ENCODE measurements around the gene ARMC6. TPM values are rescaled to one million over a fixed set of nuclear protein-coding genes. Genes with fewer than 3 reads are reported as not detected.

The ARMC6 gene
- total and polyA plus RNA-seq, 2 donors (not counting 3 experiments of a cell fraction or from before 2014, with no cell fraction given) = 33.9 to 44.7 TPM

- BruUV-seq (replicated peaks) = no TSS peak
- no peak overlapping the region for H3K4me2 ChIP-seq (ENCODE audit: insufficient read depth, low read length)
- H3K36me3 ChIP-seq (ENCODE audit: control insufficient read depth in 2 of 2, extremely low read depth in 1 of 2, insufficient read depth in 2 of 2, low read length in 2 of 2) = no peaks in the 10 kb centered on the region
- intact Hi-C loops (cut with micrococcal nuclease) (no loop called here), dilution Hi-C loops (cut with MboI; ENCODE audit: extremely low pct_ligation_motif_present, low sequenced_read_pairs) (no loop called here)
- H3K27me3 ChIP-seq (ENCODE audit: control insufficient read depth in 2 of 2, insufficient read depth in 2 of 2, low read length in 2 of 2) = no peaks in the 10 kb centered on the region
- no peak for DNase-seq (ENCODE audit: low read depth, low spot score)
- ChIA-PET CTCF (no interaction called here), POLR2A (no interaction called here)
- no peak overlapping the region for H3K27ac ChIP-seq (ENCODE audit: insufficient read depth, low read depth, low read length)
- H3K4me1 ChIP-seq (ENCODE audit: control insufficient read depth, extremely low read depth, insufficient read depth, low read length) = no peaks in the 10 kb centered on the region
- H3K4me3 ChIP-seq (replicated peaks in 1 of 3; ENCODE audit: insufficient read depth in 1 of 3, low read depth in 1 of 3, low read length in 3 of 3) = no peak overlapping the region
- no peak overlapping the region for H3K9ac ChIP-seq (replicated peaks; ENCODE audit: extremely low read depth, insufficient read depth, low read length)
- H2AFZ ChIP-seq (ENCODE audit: low read depth, low read length) = no peak overlapping the region
- H4K20me1 ChIP-seq (replicated peaks; ENCODE audit: control insufficient read depth, extremely low read depth, insufficient read depth, low read length) = no peaks in the 10 kb centered on the region
- H3K9me1 ChIP-seq (replicated peaks; ENCODE audit: control insufficient read depth, extremely low read depth, insufficient read depth, low read length) = no peaks in the 10 kb centered on the region
- no peak for FAIRE-seq
- no peaks in the 10 kb centered on the region for H3K79me2 ChIP-seq (ENCODE audit: control insufficient read depth, insufficient read depth, low read length)
- TF ChIP-seq GATA2 (IDR thresholded peaks at IDR 0.05; ENCODE audit: insufficient read depth, insufficient read length, low read depth, low read length) (no peak), POLR2A (IDR thresholded peaks at IDR 0.05; ENCODE audit: low read depth, low read length) (no peak), MAX (IDR thresholded peaks at IDR 0.05; ENCODE audit: insufficient read depth, insufficient read length) (no peak), EZH2 (IDR thresholded peaks at IDR 0.05; ENCODE audit: borderline replicate concordance, low read depth, low read length, severe bottlenecking) (no peak), FOS (IDR thresholded peaks at IDR 0.05; ENCODE audit: borderline replicate concordance, insufficient read depth, low read length) (no peak), CTCF (IDR thresholded peaks at IDR 0.05; ENCODE audit: extremely low read depth in 1 of 2, insufficient read depth in 1 of 2, low read depth in 1 of 2, low read length in 2 of 2) (no peak), MYC (IDR thresholded peaks at IDR 0.05; ENCODE audit: low read depth, low read length) (no peak), JUN (IDR thresholded peaks at IDR 0.05; ENCODE audit: borderline replicate concordance, insufficient read depth, insufficient read length, low read depth) (no peak), POLR2AphosphoS5 (IDR thresholded peaks at IDR 0.05; ENCODE audit: insufficient read depth, low read depth, low read length) (no peak)
- no peaks in the 10 kb centered on the region for H3K9me3 ChIP-seq (replicated peaks; ENCODE audit: control insufficient read depth, insufficient read depth, low read length)
Measured at GRCh38 chr19:19071897-19072296, 38.5 kb downstream of the ARMC6 start.

All from endothelial cell of umbilical vein (primary cell).